Tracheal epithelial cell (primary cell): ENCODE measurements around the gene HSPA4L. TPM values are rescaled to one million over a fixed set of nuclear protein-coding genes. Genes with fewer than 3 reads are reported as not detected.

Experiments used
- total RNA-seq: library from RNA; depleted of rRNA; stranded (reverse); fragments of >200 nt; gene quantifications from 2 replicates; pipeline ENCODE4 v1.2.1, GENCODE V29; 2014

The HSPA4L gene
- 19.8 and 32.0 TPM in 2 replicates for total RNA-seq

GRCh38 chr4:127782275-127783025 lies at the start of gene HSPA4L:
Gene HSPA4L, plus strand, starts transcription at chr4:127782322. Its CDS starts 229 bp downstream, at chr4:127782551.

GRCh38 chr4:127880763-127881562 lies 98.8 kb downstream of the HSPA4L start, which contains the start of gene PLK4:
Gene PLK4, plus strand, starts transcription at chr4:127880893. Its CDS starts 242 bp downstream, at chr4:127881135.

Other genes with a start within 250 kb of the HSPA4L start
- 3.4 and 6.5 TPM in 2 replicates for gene INTU, start 149.4 kb upstream of the HSPA4L start, total RNA-seq
- gene SLC25A31, start 51.9 kb upstream of the HSPA4L start, total RNA-seq = under 0.01 TPM in 1 of 2 replicates, not detected in the other
- gene PLK4, start 98.6 kb downstream of the HSPA4L start, total RNA-seq = 2.4 and 6.6 TPM in 2 replicates
- 15.3 and 17.1 TPM in 2 replicates for gene MFSD8, start 182.9 kb downstream of the HSPA4L start, total RNA-seq
- gene ABHD18, start 183.1 kb downstream of the HSPA4L start, total RNA-seq = 4.8 and 7.7 TPM in 2 replicates